ENCODE results near the gene KCTD16. TPM values are rescaled to one million over a fixed set of nuclear protein-coding genes. Genes with fewer than 3 reads are reported as not detected.
A peak's percentile ranks its signal among the peaks of the same experiment; 100 is the strongest.

KCTD16 gene
- total RNA-seq, 6 experiments from 2014 or later = 1.5 to 3.6 (median 3.0) TPM

GRCh38 chr5:144201588-144201987, 30.9 kb downstream of the KCTD16 start:
- Mint-ChIP-seq H3K4me3 (no peak overlapping the region), H3K36me3 (ENCODE audit: low read depth) (no peaks in the 10 kb centered on the region), H3K27me3 (ENCODE audit: insufficient read depth) (no peaks in the 10 kb centered on the region), H3K4me1 (ENCODE audit: low read depth) (peaks cover 67% of the 10 kb centered on the region), H3K9me3 (no peaks in the 10 kb centered on the region), H3K27ac (no peak overlapping the region)
- DNase-seq = no peak
- no peak for TF ChIP-seq CTCF (IDR thresholded peaks at IDR 0.05)

GRCh38 chr5:144202072-144202471, 31.4 kb downstream of the KCTD16 start:
- Mint-ChIP-seq H3K4me3 (no peak overlapping the region), H3K27me3 (ENCODE audit: insufficient read depth) (no peaks in the 10 kb centered on the region), H3K9me3 (no peaks in the 10 kb centered on the region), H3K4me1 (ENCODE audit: low read depth) (peaks cover 69% of the 10 kb centered on the region), H3K27ac (no peak overlapping the region), H3K36me3 (ENCODE audit: low read depth) (no peaks in the 10 kb centered on the region)
- no peak for TF ChIP-seq CTCF (IDR thresholded peaks at IDR 0.05)
- no peak for DNase-seq

- TF ChIP-seq CTCF (IDR thresholded peaks at IDR 0.05) = no peak
- Mint-ChIP-seq H3K9me3 (no peaks in the 10 kb centered on the region), H3K36me3 (ENCODE audit: low read depth) (no peaks in the 10 kb centered on the region), H3K4me1 (ENCODE audit: low read depth) (peaks cover 73% of the 10 kb centered on the region), H3K27ac (no peak overlapping the region), H3K27me3 (ENCODE audit: insufficient read depth) (no peaks in the 10 kb centered on the region), H3K4me3 (no peak overlapping the region)
- DNase-seq = no peak
Measured at GRCh38 chr5:144202726-144203125, 32.1 kb downstream of the KCTD16 start.

- DNase-seq = peak; percentile 70
- TF ChIP-seq CTCF (IDR thresholded peaks at IDR 0.05) = peak; percentile 96
- H3K4me3 Mint-ChIP-seq = peak overlapping the region; percentile 87
- no peaks in the 10 kb centered on the region for H3K27me3 Mint-ChIP-seq (ENCODE audit: insufficient read depth)
- no peaks in the 10 kb centered on the region for H3K9me3 Mint-ChIP-seq
- H3K27ac Mint-ChIP-seq = no peak overlapping the region
- H3K4me1 Mint-ChIP-seq (ENCODE audit: low read depth) = peaks cover 66% of the 10 kb centered on the region
- no peaks in the 10 kb centered on the region for H3K36me3 Mint-ChIP-seq (ENCODE audit: low read depth)
Measured at GRCh38 chr5:144203750-144204596, 33.3 kb downstream of the KCTD16 start.

- no peaks in the 10 kb centered on the region for H3K9me3 Mint-ChIP-seq
- H3K27me3 Mint-ChIP-seq (ENCODE audit: insufficient read depth) = no peaks in the 10 kb centered on the region
- peaks cover 55% of the 10 kb centered on the region for H3K4me1 Mint-ChIP-seq (ENCODE audit: low read depth)
- peak overlapping the region; percentile 87 for H3K4me3 Mint-ChIP-seq
- DNase-seq = peak; percentile 51
- peak overlapping the region; percentile 39; the same call in 1 of the 2 replicates for H3K27ac Mint-ChIP-seq
- no peaks in the 10 kb centered on the region for H3K36me3 Mint-ChIP-seq (ENCODE audit: low read depth)
- no peak for TF ChIP-seq CTCF (IDR thresholded peaks at IDR 0.05)
Measured at GRCh38 chr5:144205141-144205551, 34.5 kb downstream of the KCTD16 start.
